SK-N-SH (cell line): Measurements from ENCODE around the gene IZUMO1.

Source experiments
- ELF1 ChIP-seq: IDR thresholded peaks from 2 replicates; pipeline ENCODE4 v1.4.0; 2012
- MXI1 ChIP-seq: IDR thresholded peaks from 2 replicates; pipeline ENCODE4 v1.6.1; 2012; ENCODE audit warnings: mild to moderate bottlenecking, low read depth, low read length, improper control_type of control experiment
- SIN3A ChIP-seq: IDR thresholded peaks from 2 replicates; pipeline ENCODE4 v1.6.1; 2012; ENCODE audit warnings: low read depth, mild to moderate bottlenecking, low read length, moderate library complexity, borderline replicate concordance
- TF ChIP-seq, protein P1 (sequence below): IDR thresholded peaks from 2 replicates; pipeline ENCODE4 v1.4.0; 2012; ENCODE audit warnings: low read depth
- TF ChIP-seq, protein P2 (sequence below): fragments of 200-600 bp; sonication (generic); IDR thresholded peaks from 2 replicates; pipeline ENCODE4 v1.6.1; 2017; ENCODE audit warnings: antibody characterized with exemption, mild to moderate bottlenecking, moderate library complexity

DNA sequence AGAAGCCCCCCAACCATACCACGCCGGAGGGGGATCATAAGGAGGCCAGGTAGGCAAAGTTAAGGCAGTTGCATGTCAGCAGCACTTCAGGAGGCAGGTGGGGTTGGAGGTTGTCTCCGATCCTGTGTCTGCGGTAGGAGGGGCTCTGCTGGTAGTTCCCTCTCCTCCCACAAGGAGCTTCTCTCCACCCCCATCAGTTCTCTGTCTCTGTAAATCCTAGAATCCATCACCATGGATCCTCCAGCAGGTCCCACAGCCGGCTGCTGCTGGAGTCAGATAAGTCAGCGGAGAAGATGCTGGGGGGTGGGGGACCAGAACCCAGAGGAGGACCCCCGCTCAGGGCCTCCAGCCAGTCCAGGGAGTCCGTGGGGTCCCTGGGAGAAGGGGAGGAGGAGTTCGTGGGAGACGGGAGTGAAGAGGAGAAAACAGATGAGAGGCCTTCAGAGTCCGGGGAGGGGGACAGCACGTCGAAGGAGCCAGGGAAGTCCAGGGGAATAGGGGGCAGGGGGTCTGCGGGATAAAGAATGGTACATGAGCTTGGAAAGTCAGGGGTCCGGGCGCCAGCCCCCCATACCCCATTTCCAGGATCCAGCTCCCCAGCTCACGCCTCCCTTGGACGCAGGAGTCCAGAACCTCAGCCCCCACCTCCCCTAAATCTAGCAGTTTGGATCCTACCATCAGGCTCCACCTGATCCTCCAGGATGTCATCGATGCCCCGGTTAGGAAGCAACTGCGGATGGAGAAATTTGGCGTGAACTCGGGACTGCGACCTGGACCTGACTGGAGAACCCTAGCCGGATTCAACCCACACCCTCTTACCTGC, 33.5 kb downstream of the IZUMO1 start:
- TF ChIP-seq SIN3A = no peak; the same call in 1 of the 2 replicates
- TF ChIP-seq, protein P1, sequence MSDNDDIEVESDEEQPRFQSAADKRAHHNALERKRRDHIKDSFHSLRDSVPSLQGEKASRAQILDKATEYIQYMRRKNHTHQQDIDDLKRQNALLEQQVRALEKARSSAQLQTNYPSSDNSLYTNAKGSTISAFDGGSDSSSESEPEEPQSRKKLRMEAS = no peak
- TF ChIP-seq ELF1 = no peak
- TF ChIP-seq, protein P2, sequence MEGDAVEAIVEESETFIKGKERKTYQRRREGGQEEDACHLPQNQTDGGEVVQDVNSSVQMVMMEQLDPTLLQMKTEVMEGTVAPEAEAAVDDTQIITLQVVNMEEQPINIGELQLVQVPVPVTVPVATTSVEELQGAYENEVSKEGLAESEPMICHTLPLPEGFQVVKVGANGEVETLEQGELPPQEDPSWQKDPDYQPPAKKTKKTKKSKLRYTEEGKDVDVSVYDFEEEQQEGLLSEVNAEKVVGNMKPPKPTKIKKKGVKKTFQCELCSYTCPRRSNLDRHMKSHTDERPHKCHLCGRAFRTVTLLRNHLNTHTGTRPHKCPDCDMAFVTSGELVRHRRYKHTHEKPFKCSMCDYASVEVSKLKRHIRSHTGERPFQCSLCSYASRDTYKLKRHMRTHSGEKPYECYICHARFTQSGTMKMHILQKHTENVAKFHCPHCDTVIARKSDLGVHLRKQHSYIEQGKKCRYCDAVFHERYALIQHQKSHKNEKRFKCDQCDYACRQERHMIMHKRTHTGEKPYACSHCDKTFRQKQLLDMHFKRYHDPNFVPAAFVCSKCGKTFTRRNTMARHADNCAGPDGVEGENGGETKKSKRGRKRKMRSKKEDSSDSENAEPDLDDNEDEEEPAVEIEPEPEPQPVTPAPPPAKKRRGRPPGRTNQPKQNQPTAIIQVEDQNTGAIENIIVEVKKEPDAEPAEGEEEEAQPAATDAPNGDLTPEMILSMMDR = peak; percentile 30
- no peak for TF ChIP-seq MXI1
